ENCODE data around the gene C9orf72. TPM values are rescaled to one million over a fixed set of nuclear protein-coding genes. Genes with fewer than 3 reads are reported as not detected.

The C9orf72 gene, protein sequence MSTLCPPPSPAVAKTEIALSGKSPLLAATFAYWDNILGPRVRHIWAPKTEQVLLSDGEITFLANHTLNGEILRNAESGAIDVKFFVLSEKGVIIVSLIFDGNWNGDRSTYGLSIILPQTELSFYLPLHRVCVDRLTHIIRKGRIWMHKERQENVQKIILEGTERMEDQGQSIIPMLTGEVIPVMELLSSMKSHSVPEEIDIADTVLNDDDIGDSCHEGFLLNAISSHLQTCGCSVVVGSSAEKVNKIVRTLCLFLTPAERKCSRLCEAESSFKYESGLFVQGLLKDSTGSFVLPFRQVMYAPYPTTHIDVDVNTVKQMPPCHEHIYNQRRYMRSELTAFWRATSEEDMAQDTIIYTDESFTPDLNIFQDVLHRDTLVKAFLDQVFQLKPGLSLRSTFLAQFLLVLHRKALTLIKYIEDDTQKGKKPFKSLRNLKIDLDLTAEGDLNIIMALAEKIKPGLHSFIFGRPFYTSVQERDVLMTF
- 10 to 100 TPM; 27.9 to 38.5 TPM for total RNA-seq
- polyA plus RNA-seq (ENCODE audit: insufficient read depth, low read depth, low replicate concordance): 32.0 TPM
- long read RNA-seq, donor 1, partial matches to known transcripts: 5 of 7 reads
- long read RNA-seq, donor 1, other reads (novel, unspliced or antisense): 0 of 7 reads
- long read RNA-seq, donor 2, partial matches to known transcripts: 0 of 3 reads
- long read RNA-seq, donor 2, other reads (novel, unspliced or antisense): 0 of 3 reads

GRCh38 chr9:27572918-27573633 lies at the start of gene C9orf72:
C9orf72 (minus strand) TSS chr9:27573481; CDS start chr9:27567120, 6,361 bp downstream.
- intact Hi-C loops (cut with DNase I; ENCODE audit: low total_unique reads): no loop called here
- peak; percentile 84 for DNase-seq
- Histone ChIP-seq H3K4me1 (peaks cover 16% of the 10 kb centered on the region), H3K36me3 (ENCODE audit: low read depth, missing control alignments) (no peaks in the 10 kb centered on the region), H3K27ac (peak within 1 kb of the TSS; percentile 98 to 99), H3K9me3 (no peaks in the 10 kb centered on the region), H3K4me3 (peak within 1 kb of the TSS; percentile 83 to 90), H3K27me3 (no peaks in the 10 kb centered on the region)
- 1% methylated on average over 30 to 72 of the region's 72 CpGs for WGBS, 2 donors
- TF ChIP-seq CTCF (IDR thresholded peaks at IDR 0.05): no peak
- TF ChIP-seq POLR2A (IDR thresholded peaks at IDR 0.05): peak; percentile 27

GRCh38 chr9:27622693-27623340 lies 49.5 kb upstream of the C9orf72 start:
- TF ChIP-seq CTCF (IDR thresholded peaks at IDR 0.05) (no peak), POLR2A (IDR thresholded peaks at IDR 0.05) (no peak)
- no peak for DNase-seq
- H3K27ac ChIP-seq: no peak overlapping the region
- no peaks in the 10 kb centered on the region for H3K36me3 ChIP-seq (ENCODE audit: low read depth, missing control alignments)
- whole genome bisulfite sequencing, 2 donors: 60 to 69% methylated on average over 5 of the region's 5 CpGs
- intact Hi-C loops (cut with DNase I; ENCODE audit: low total_unique reads): no loop called here
- no peaks in the 10 kb centered on the region for H3K9me3 ChIP-seq
- H3K27me3 ChIP-seq: no peaks in the 10 kb centered on the region
- no peaks in the 10 kb centered on the region for H3K4me1 ChIP-seq
- no peak overlapping the region for H3K4me3 ChIP-seq

GRCh38 chr9:27619743-27620142 lies 46.5 kb upstream of the C9orf72 start:
- Histone ChIP-seq H3K4me3 (no peak overlapping the region), H3K36me3 (ENCODE audit: low read depth, missing control alignments) (no peaks in the 10 kb centered on the region), H3K27me3 (no peaks in the 10 kb centered on the region), H3K27ac (no peak overlapping the region), H3K4me1 (no peaks in the 10 kb centered on the region), H3K9me3 (no peaks in the 10 kb centered on the region)
- WGBS, 2 donors: 71 to 76% methylated on average over 6 of the region's 6 CpGs
- no peak for TF ChIP-seq CTCF (IDR thresholded peaks at IDR 0.05)
- no peak for TF ChIP-seq POLR2A (IDR thresholded peaks at IDR 0.05)
- DNase-seq: no peak
- intact Hi-C loops (cut with DNase I; ENCODE audit: low total_unique reads): no loop called here

GRCh38 chr9:27618066-27618465 lies 44.8 kb upstream of the C9orf72 start:
- Histone ChIP-seq H3K4me3 (no peak overlapping the region), H3K9me3 (no peaks in the 10 kb centered on the region), H3K27me3 (no peaks in the 10 kb centered on the region), H3K36me3 (ENCODE audit: low read depth, missing control alignments) (no peaks in the 10 kb centered on the region), H3K4me1 (no peaks in the 10 kb centered on the region), H3K27ac (no peak overlapping the region)
- no peak for TF ChIP-seq CTCF (IDR thresholded peaks at IDR 0.05)
- no peak for TF ChIP-seq POLR2A (IDR thresholded peaks at IDR 0.05)
- intact Hi-C loops (cut with DNase I; ENCODE audit: low total_unique reads): no loop called here
- DNase-seq: no peak
- 67 to 74% methylated on average over 4 of the region's 4 CpGs for WGBS, 2 donors
